Measurements from ENCODE around the gene RASL11A.

DNA sequence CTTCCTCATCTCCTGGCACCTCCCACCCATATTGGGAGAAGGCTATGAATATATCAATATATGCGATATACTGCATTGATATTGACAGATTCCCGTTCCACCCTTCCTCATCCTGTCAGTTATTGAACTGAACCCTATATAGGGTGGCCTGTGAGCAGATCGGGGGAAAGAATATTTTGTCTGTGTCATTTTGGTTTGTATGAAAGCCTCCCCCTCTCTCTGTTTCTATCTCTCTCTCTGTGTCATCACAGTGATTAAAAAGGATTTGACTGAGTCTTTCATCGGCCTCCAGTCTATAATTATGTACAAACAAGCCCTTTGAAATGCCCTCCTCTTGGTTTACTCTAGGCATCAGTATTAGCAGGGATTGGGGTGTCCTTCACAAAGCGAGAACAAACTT, 35.7 kb downstream of the RASL11A start:
- TF ChIP-seq, protein P1, sequence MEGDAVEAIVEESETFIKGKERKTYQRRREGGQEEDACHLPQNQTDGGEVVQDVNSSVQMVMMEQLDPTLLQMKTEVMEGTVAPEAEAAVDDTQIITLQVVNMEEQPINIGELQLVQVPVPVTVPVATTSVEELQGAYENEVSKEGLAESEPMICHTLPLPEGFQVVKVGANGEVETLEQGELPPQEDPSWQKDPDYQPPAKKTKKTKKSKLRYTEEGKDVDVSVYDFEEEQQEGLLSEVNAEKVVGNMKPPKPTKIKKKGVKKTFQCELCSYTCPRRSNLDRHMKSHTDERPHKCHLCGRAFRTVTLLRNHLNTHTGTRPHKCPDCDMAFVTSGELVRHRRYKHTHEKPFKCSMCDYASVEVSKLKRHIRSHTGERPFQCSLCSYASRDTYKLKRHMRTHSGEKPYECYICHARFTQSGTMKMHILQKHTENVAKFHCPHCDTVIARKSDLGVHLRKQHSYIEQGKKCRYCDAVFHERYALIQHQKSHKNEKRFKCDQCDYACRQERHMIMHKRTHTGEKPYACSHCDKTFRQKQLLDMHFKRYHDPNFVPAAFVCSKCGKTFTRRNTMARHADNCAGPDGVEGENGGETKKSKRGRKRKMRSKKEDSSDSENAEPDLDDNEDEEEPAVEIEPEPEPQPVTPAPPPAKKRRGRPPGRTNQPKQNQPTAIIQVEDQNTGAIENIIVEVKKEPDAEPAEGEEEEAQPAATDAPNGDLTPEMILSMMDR (IDR thresholded peaks at IDR 0.05; ENCODE audit: poor library complexity): no peak
- TF ChIP-seq EZH2 (IDR thresholded peaks at IDR 0.05; ENCODE audit: borderline replicate concordance): no peak
